ENCODE measurements around the gene CSTPP1.

- TF ChIP-seq CTCF (IDR thresholded peaks at IDR 0.05; ENCODE audit: insufficient read depth, low read length, poor library complexity, severe bottlenecking), result no peak
- no peak for TF ChIP-seq EZH2phosphoT487 (conservative IDR thresholded peaks at IDR 0.05; ENCODE audit: low read length)
Measured at GRCh38 chr11:46969379-46969778, 32.8 kb downstream of the CSTPP1 start.
